RWPE1 (cell line): ENCODE data around the gene SPRING1.

ENCODE experiments used
- CTCF ChIA-PET: fragments of 350-600 bp; sonication (Branson Sonifier 250); formaldehyde crosslinking; extraction: SDS; loops from one replicate; lab custom pipeline; 2021; lab: Yijun Ruan, JAX
- POLR2A ChIA-PET: fragments of 400-600 bp; formaldehyde crosslinking; extraction: SDS; loops from one replicate; lab custom pipeline; 2020; ENCODE audit warnings: antibody characterized with exemption; ENCODE audit not compliant: low non-redundant PET; lab: Yijun Ruan, JAX
- DNase-seq: peaks from one replicate; pipeline ENCODE4 v3.0.0; 2012; ENCODE audit warnings: low spot score
- H3K27ac ChIP-seq: fragments of 450-650 bp; 2 replicates; pipeline ENCODE4 v1.5.1; 2017
- CTCF ChIP-seq: fragments of 450-650 bp; conservative IDR thresholded peaks from 2 replicates; pipeline ENCODE4 v1.5.1; 2017; ENCODE audit warnings: low read depth, mild to moderate bottlenecking

The SPRING1 gene

DNA sequence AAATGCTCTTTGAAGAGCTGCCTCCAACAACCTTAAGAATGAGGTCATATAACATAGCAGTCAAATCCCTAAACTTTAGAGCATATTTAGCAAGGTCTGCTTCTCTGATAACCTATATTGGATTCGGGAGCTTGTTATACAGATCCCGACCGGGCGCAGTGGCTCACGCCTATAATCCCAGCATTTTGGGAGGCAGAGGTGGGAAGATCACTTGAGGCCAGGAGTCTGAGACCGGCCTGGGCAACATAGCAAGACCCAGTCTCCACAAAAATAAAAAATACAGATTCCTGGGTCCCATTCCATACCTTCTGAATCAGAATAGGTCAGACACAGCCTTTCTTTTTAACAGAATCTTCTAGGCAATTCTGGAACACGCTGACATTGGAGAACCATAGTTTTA is 46.7 kb downstream of the SPRING1 start:
- no peak overlapping the region for H3K27ac ChIP-seq
- POLR2A ChIA-PET = no interaction called here
- TF ChIP-seq CTCF = no peak
- DNase-seq = no peak
- CTCF ChIA-PET = interaction anchor here (0.7 kb wide), 1 partner anchor 460 kb away, joined by 4 read pairs; no protein-coding TSS in a partner anchor

GRCh38 chr12:116689979-116690744 is 47.7 kb downstream of the SPRING1 start:
- POLR2A ChIA-PET = interaction anchor here (0.5 kb wide), 1 partner anchor 62 kb away, joined by 4 read pairs; no protein-coding TSS in a partner anchor
- TF ChIP-seq CTCF = no peak
- H3K27ac ChIP-seq = no peak overlapping the region
- DNase-seq = no peak
- CTCF ChIA-PET = interaction anchor here (0.6 kb wide), 3 partner anchors 12 to 537 kb away, joined by 3 read pairs; no protein-coding TSS in a partner anchor

GRCh38 chr12:116689521-116689920 is 48.3 kb downstream of the SPRING1 start:
- no peak for TF ChIP-seq CTCF
- no peak for DNase-seq
- ChIA-PET CTCF (interaction anchor here (0.6 kb wide), 1 partner anchor 538 kb away, joined by 3 read pairs; no protein-coding TSS in a partner anchor), POLR2A (no interaction called here)
- H3K27ac ChIP-seq = no peak overlapping the region
